SHP77 (cell line): ENCODE measurements around the gene R3HDML.

Experiments used
- DNase-seq, 2 experiments: peaks; one replicate each; lab custom pipeline; 2025; lab: John Stamatoyannopoulos, UW

Gene R3HDML

GRCh38 chr20:44364068-44364467 lies 27.2 kb downstream of the R3HDML start:
- no peak for DNase-seq

- DNase-seq: no peak
These were observed 27.9 kb downstream of the R3HDML start for GRCh38 chr20:44364780-44365179.

- no peak for DNase-seq
These were observed 30.9 kb downstream of the R3HDML start for GRCh38 chr20:44367746-44368145.

- peak; percentile 81 to 86 for DNase-seq
These were observed 33.9 kb downstream of the R3HDML start for GRCh38 chr20:44370639-44371218.

- DNase-seq: no peak
These were observed 45.8 kb downstream of the R3HDML start for GRCh38 chr20:44382641-44383040.

- DNase-seq: peak; percentile 60 to 64
These were observed 47.7 kb downstream of the R3HDML start for GRCh38 chr20:44384423-44385027.

- DNase-seq: peak; percentile 68 to 72
These were observed 51.7 kb downstream of the R3HDML start for GRCh38 chr20:44388466-44389023.

- no peak for DNase-seq
These were observed 53.0 kb downstream of the R3HDML start for GRCh38 chr20:44389871-44390270.

- DNase-seq: no peak
These were observed 53.4 kb downstream of the R3HDML start for GRCh38 chr20:44390280-44390679.

GRCh38 chr20:44392088-44392775 lies 55.4 kb downstream of the R3HDML start:
- no peak for DNase-seq

- no peak for DNase-seq
These were observed 56.1 kb downstream of the R3HDML start for GRCh38 chr20:44392776-44393607.

GRCh38 chr20:44393608-44394451 lies 57.0 kb downstream of the R3HDML start:
- DNase-seq: no peak

- DNase-seq: no peak
These were observed 57.5 kb downstream of the R3HDML start for GRCh38 chr20:44394452-44394701.

GRCh38 chr20:44394702-44395460 lies 58.0 kb downstream of the R3HDML start:
- no peak for DNase-seq

- DNase-seq: no peak
These were observed 58.9 kb downstream of the R3HDML start for GRCh38 chr20:44395461-44396340.

- no peak for DNase-seq
These were observed 59.7 kb downstream of the R3HDML start for GRCh38 chr20:44396369-44397130.

- no peak for DNase-seq
These were observed 61.5 kb downstream of the R3HDML start for GRCh38 chr20:44398335-44398734.

- no peak for DNase-seq
These were observed 62.6 kb downstream of the R3HDML start for GRCh38 chr20:44399446-44399845.

- DNase-seq: no peak
These were observed 63.8 kb downstream of the R3HDML start for GRCh38 chr20:44400671-44400969.
